ENCODE results near the gene IL7R. TPM values are rescaled to one million over a fixed set of nuclear protein-coding genes. Genes with fewer than 3 reads are reported as not detected.

The IL7R gene
- total RNA-seq, 1 experiment from 2014 or later = 0.98 TPM

GRCh38 chr5:35867998-35868397 is 11.3 kb downstream of the IL7R start:
- Histone ChIP-seq H3K4me1 (ENCODE audit: control insufficient read depth in 1 of 2, insufficient read depth in 2 of 2, low read length in 2 of 2) (no peaks in the 10 kb centered on the region), H3K36me3 (ENCODE audit: control insufficient read depth in 1 of 2, insufficient read depth in 2 of 2, low read length in 2 of 2) (no peaks in the 10 kb centered on the region), H3K4me2 (ENCODE audit: low read length) (no peak overlapping the region), H3K27ac (ENCODE audit: low read depth, low read length) (no peak overlapping the region), H3K9me2 (ENCODE audit: insufficient read depth) (no peaks in the 10 kb centered on the region), H3K79me2 (ENCODE audit: insufficient read depth, low read length) (no peaks in the 10 kb centered on the region), H3K27me3 (ENCODE audit: insufficient read depth, low read length) (no peaks in the 10 kb centered on the region), H3K9me3 (ENCODE audit: control insufficient read depth in 1 of 2, insufficient read depth in 1 of 2, low read depth in 1 of 2, low read length in 2 of 2) (no peaks in the 10 kb centered on the region), H3K9ac (ENCODE audit: low read length) (no peak overlapping the region), H2AFZ (ENCODE audit: low read depth, low read length, poor library complexity, severe bottlenecking) (no peak overlapping the region), H3K4me3 (replicated peaks in 1 of 2; ENCODE audit: low read depth in 1 of 2, low read length in 2 of 2) (no peak overlapping the region), H4K20me1 (ENCODE audit: insufficient read depth) (no peaks in the 10 kb centered on the region)
- intact Hi-C loops (cut with micrococcal nuclease) = no loop called here
- ChIA-PET POLR2A (no interaction called here), RAD21 (ENCODE audit: low non-redundant PET in 1 of 2, low total read pairs in 2 of 2, uncharacterized antibody in 2 of 2, unreplicated experiment in 2 of 2) (no interaction called here), CTCF (no interaction called here)
- BruUV-seq (replicated peaks) = no TSS peak
- no peak for DNase-seq (ENCODE audit: low read depth, low spot score)
- ATAC-seq = no peak
- TF ChIP-seq POLR2A (IDR thresholded peaks at IDR 0.05; ENCODE audit: borderline replicate concordance, extremely low read depth, insufficient read depth, insufficient read length) = no peak
- no peak for TF ChIP-seq YY1 (IDR thresholded peaks at IDR 0.05; ENCODE audit: extremely low read depth, insufficient replicate concordance, low read depth, low read length)
- no peak for TF ChIP-seq CBX3 (IDR thresholded peaks at IDR 0.05; ENCODE audit: low read depth)
- TF ChIP-seq ZFX (IDR thresholded peaks at IDR 0.05) = no peak
- TF ChIP-seq EZH2 (IDR thresholded peaks at IDR 0.05) = no peak
- no peak for TF ChIP-seq EZH2phosphoT487 (IDR thresholded peaks at IDR 0.05; ENCODE audit: borderline replicate concordance)
- TF ChIP-seq RAD21 (IDR thresholded peaks at IDR 0.05; ENCODE audit: low read depth) = no peak
- no peak for TF ChIP-seq SIN3A (IDR thresholded peaks at IDR 0.05; ENCODE audit: low read depth)

- peaks cover 6% of the 10 kb centered on the region; the same call in 1 of the 2 replicates for H3K27me3 ChIP-seq (ENCODE audit: insufficient read depth, low read length)
- H3K9me3 ChIP-seq (ENCODE audit: control insufficient read depth in 1 of 2, insufficient read depth in 1 of 2, low read depth in 1 of 2, low read length in 2 of 2) = no peaks in the 10 kb centered on the region
- no peaks in the 10 kb centered on the region for H3K9me2 ChIP-seq (ENCODE audit: insufficient read depth)
- TF ChIP-seq CBX3 (IDR thresholded peaks at IDR 0.05; ENCODE audit: low read depth) (no peak), REST (IDR thresholded peaks at IDR 0.05; ENCODE audit: low read depth) (no peak), SP1 (IDR thresholded peaks at IDR 0.05; ENCODE audit: low read depth) (no peak), MAX (IDR thresholded peaks at IDR 0.05) (no peak)
- H3K27ac ChIP-seq (ENCODE audit: low read depth, low read length) = no peak overlapping the region
- ChIA-PET POLR2A (no interaction called here), CTCF (no interaction called here), RAD21 (ENCODE audit: low non-redundant PET in 1 of 2, low total read pairs in 2 of 2, uncharacterized antibody in 2 of 2, unreplicated experiment in 2 of 2) (no interaction called here)
- H3K9ac ChIP-seq (ENCODE audit: low read length) = no peak overlapping the region
- H3K4me2 ChIP-seq (ENCODE audit: low read length) = no peak overlapping the region
- H3K4me3 ChIP-seq (replicated peaks in 1 of 2; ENCODE audit: low read depth in 1 of 2, low read length in 2 of 2) = no peak overlapping the region
- no peaks in the 10 kb centered on the region for H3K36me3 ChIP-seq (ENCODE audit: control insufficient read depth in 1 of 2, insufficient read depth in 2 of 2, low read length in 2 of 2)
- no peaks in the 10 kb centered on the region for H3K4me1 ChIP-seq (ENCODE audit: control insufficient read depth in 1 of 2, insufficient read depth in 2 of 2, low read length in 2 of 2)
- no peaks in the 10 kb centered on the region for H3K79me2 ChIP-seq (ENCODE audit: insufficient read depth, low read length)
- ATAC-seq (no peak), DNase-seq (ENCODE audit: low read depth, low spot score) (no peak)
- no TSS peak for BruUV-seq (replicated peaks)
- H4K20me1 ChIP-seq (ENCODE audit: insufficient read depth) = no peaks in the 10 kb centered on the region
- H2AFZ ChIP-seq (ENCODE audit: low read depth, low read length, poor library complexity, severe bottlenecking) = no peak overlapping the region
- intact Hi-C loops (cut with micrococcal nuclease) = no loop called here
Observed at GRCh38 chr5:35869685-35870277, 13.1 kb downstream of the IL7R start.

All from HCT116 (cell line).